H54 (cell line): ENCODE measurements around the gene KLF16.

Experiments used
- DNase-seq: peaks from one replicate; pipeline ENCODE4 v3.0.0; 2011; ENCODE audit warnings: low spot score, mixed read lengths; ENCODE audit not compliant: insufficient read length
- FAIRE-seq: peaks from 3 replicates; lab custom pipeline; 2011; peaks lifted over from hg19 to GRCh38; lab: Jason Lieb, UNC
- POLR2A ChIP-seq: IDR thresholded peaks from 2 replicates; pipeline ENCODE4 v1.6.1; 2011; ENCODE audit warnings: low read depth, mild to moderate bottlenecking, low read length

KLF16 gene

GRCh38 chr19:1816530-1817298 lies 46.7 kb downstream of the KLF16 start:
- FAIRE-seq, result no peak

GRCh38 chr19:1815605-1816529 lies 47.5 kb downstream of the KLF16 start:
- FAIRE-seq, result no peak
- TF ChIP-seq POLR2A, result no peak

More at GRCh38 chr19:1816530-1817298, 46.7 kb downstream of the KLF16 start:
- no peak for TF ChIP-seq POLR2A
- no peak for DNase-seq

GRCh38 chr19:1814833-1815604 lies 48.4 kb downstream of the KLF16 start:
- TF ChIP-seq POLR2A, result no peak
- DNase-seq (no peak), FAIRE-seq (no peak)

More at GRCh38 chr19:1815605-1816529, 47.5 kb downstream of the KLF16 start:
- no peak for DNase-seq

GRCh38 chr19:1814391-1814790 lies 49.0 kb downstream of the KLF16 start:
- DNase-seq (no peak), FAIRE-seq (no peak)
- TF ChIP-seq POLR2A, result no peak

- DNase-seq, result no peak
- TF ChIP-seq POLR2A, result no peak
- FAIRE-seq, result no peak
These were observed 49.9 kb downstream of the KLF16 start for GRCh38 chr19:1813192-1814182.

DNA sequence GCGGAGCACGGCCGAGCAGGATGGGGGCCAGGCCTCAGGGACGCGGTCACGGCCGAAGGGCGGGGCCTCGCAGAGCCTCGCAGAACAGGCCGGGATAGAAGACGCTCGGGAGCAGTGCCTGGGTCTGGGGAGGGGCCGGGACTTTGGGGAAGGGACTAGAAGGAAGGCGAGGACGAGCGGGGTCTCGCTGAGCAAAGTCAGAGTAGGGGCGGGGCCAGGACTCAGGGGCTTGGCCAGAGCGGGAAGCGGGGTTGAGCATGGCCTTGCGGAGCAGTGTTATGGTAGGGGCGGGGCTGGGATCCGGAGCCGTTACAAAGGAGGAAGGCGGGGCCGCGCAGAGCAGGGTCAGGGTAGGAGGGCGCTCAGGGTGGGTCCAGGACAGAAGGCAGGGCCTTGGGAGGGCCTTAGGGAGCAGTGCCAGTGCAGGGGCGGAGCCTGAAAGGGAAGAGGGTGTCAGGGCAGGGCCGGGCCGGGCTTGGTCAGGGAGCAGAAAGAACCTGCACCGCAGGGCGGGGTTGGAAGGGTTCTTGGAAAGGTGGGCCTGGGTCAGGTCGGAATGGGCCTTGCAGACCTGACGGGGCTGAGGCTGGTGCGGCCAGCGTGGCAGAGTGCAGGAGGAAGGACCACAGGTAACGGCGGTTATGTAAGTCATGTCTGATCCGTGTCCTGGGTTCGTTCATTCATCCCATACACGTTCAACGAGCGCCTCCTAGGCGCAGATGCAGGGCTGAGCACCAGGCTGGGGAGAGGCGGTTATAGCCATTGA lies 50.8 kb downstream of the KLF16 start:
- DNase-seq, result peak; percentile 98
- FAIRE-seq, result peak; percentile 75
- peak; percentile 6 for TF ChIP-seq POLR2A

- no peak for FAIRE-seq
- TF ChIP-seq POLR2A, result peak; percentile 36
- no peak for DNase-seq
These were observed 51.4 kb downstream of the KLF16 start, which contains the start of gene ATP8B3 for GRCh38 chr19:1811942-1812425. Gene ATP8B3, minus strand, starts transcription at chr19:1812276. Its CDS starts 540 bp downstream, at chr19:1811736.

DNA sequence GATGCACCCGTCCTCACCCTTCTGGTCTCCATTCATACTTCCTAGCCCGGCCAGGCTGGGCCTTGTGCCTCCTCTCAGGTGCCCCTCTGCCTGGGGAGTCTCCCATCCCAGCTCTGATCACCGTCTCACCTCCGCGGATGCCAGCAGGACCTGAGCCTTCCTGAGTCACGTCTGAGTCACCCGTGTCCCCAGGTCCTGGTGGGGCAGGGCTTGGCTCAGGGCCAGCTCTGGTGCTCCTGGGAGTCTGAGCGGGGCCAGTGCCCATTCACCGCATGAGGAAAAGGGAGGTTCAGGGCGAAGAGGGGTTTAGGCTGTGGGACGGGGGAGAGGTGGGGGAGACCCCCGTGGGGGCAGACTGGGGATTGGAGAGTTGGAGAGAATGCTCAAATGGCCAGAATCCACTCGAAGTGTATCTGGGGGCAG lies 51.9 kb downstream of the KLF16 start:
- FAIRE-seq (peak; percentile 80), DNase-seq (peak; percentile 99)
- TF ChIP-seq POLR2A, result peak; percentile 46; the same call in 1 of the 2 replicates

GRCh38 chr19:1810439-1811160 lies 52.8 kb downstream of the KLF16 start:
- no peak for TF ChIP-seq POLR2A
- DNase-seq (no peak), FAIRE-seq (no peak)

DNA sequence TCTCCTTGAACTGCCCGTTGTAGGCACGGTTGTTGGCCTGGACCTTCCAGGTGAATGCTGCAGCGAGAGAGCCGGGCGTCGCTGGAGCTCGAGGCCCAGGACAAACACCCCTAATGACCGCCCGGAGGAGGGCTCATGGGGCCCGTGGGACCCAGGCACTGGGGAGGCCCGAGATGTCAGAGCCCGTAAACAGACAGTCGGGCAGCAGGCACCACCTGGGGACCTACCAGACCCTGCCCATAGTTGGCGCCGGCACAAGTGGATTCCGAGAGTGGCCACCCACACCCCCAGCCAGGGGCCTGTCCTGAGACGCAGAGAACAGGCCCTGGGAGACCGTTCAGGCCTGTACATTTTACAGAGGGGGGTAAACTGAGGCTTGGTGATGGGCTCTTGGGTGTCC lies 53.7 kb downstream of the KLF16 start:
- DNase-seq (no peak), FAIRE-seq (no peak)
- TF ChIP-seq POLR2A, result no peak

DNA sequence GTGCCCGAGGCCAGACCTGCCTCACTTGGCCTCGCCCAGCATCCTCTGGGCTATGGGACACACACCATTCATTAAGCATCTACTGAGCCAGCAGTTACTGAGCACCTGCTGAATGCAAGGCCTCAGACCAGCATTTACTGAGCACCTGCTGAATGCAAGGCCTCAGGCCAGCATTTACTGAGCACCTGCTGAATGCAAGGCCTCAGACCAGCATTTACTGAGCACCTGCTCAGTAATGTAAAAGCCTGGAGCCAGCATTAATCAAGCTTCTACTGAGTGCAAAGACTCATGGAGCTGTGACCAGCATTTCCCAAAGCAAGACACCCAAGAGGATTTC lies 55.0 kb downstream of the KLF16 start:
- no peak for TF ChIP-seq POLR2A
- FAIRE-seq (no peak), DNase-seq (no peak)
